ENCODE measurements around the gene NPBWR2. TPM values are rescaled to one million over a fixed set of nuclear protein-coding genes. Genes with fewer than 3 reads are reported as not detected.

The NPBWR2 gene
- total and polyA plus RNA-seq, 8 donors = not detected

DNA sequence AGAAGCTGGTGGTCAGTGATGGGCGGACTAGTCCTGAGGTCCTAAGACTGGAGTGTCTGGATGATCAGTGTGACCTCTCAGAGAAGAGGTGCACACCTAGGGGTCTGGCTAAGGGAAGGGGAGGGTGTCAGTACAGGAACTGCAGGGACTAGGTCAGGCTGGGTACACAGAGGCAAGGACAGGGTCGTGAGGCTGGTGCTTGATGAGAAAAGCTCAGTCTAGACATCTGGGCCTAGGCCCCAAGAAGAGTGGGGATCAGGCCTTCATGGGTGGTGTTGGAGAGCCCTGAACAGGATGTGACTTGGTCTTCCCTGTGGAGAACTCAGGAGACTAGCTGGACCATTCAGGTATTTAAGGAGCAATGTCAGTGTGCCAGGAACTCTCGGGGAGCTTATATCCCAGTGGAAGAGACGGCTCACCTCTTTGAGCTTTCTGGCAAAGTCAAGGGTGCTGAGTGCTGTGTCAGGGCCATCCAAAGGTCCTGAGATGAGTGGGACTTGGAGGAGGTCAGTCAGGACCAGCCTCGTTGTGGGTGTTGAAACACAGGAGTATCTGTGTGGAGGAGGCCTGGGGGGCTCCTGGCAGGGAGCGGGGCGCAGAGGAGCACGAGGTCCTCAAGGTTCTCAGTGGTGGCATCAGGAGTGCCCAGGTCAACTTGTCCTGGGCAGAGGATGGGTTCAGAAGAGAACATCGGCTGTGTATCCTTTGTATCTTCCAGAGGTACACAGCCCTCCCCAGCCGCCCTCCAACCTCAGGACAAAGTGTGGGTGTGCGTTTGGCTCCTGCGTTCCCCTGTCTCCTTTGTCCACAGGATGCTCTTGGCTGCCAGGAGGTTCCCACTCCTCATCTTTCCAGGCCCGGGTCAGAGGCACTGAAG is 43.6 kb upstream of the NPBWR2 start:
- no peaks in the 10 kb centered on the region for H3K27me3 ChIP-seq
- TF ChIP-seq, protein P1, sequence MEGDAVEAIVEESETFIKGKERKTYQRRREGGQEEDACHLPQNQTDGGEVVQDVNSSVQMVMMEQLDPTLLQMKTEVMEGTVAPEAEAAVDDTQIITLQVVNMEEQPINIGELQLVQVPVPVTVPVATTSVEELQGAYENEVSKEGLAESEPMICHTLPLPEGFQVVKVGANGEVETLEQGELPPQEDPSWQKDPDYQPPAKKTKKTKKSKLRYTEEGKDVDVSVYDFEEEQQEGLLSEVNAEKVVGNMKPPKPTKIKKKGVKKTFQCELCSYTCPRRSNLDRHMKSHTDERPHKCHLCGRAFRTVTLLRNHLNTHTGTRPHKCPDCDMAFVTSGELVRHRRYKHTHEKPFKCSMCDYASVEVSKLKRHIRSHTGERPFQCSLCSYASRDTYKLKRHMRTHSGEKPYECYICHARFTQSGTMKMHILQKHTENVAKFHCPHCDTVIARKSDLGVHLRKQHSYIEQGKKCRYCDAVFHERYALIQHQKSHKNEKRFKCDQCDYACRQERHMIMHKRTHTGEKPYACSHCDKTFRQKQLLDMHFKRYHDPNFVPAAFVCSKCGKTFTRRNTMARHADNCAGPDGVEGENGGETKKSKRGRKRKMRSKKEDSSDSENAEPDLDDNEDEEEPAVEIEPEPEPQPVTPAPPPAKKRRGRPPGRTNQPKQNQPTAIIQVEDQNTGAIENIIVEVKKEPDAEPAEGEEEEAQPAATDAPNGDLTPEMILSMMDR (IDR thresholded peaks at IDR 0.05) = no peak
- no peak overlapping the region for H3K4me3 ChIP-seq
- no peak for FAIRE-seq
- DNase-seq = peak in 2 of 6 donors; percentile 14 to 20
- H3K36me3 ChIP-seq = no peaks in the 10 kb centered on the region
- H3K27ac ChIP-seq = no peak overlapping the region
- intact Hi-C loops (cut with DNase I) = no loop called here
- no peaks in the 10 kb centered on the region for H3K4me1 ChIP-seq
- WGBS, 2 donors = 54 to 63% methylated on average over 13 of the region's 13 CpGs
- no peaks in the 10 kb centered on the region for H3K9me3 ChIP-seq
- ATAC-seq = no peak

DNA sequence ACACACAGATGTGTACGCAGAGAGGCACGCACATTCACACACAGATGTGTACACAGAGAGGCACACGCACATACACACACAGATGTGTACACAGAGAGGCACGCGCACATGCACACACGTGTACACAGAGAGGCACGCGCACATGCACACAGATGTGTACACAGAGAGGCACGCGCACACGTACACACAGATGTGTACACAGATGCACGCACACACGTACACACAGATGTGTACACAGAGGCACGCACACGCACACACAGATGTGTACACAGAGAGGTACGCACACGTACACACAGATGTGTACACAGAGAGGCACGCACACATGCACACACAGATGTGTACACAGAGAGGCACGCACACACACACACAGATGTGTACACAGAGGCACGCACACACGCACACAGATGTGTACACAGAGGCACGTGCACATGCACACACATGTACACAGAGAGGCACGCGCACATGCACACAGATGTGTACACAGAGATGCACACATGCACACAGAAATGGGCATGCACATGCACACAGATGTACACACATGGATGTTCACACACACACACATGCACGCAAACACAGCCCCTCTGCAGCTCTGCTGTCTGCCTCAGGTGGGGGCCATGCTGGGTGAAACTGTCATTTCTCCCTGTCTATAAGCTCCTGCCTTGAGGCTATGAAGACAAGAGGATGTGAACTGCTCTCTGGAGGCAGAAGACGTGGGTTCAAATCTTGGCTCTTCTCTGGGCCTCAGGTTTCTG is 42.6 kb upstream of the NPBWR2 start:
- ATAC-seq (no peak), DNase-seq (peak in 2 of 6 donors; percentile 9 to 20), FAIRE-seq (no peak)
- H3K9me3 ChIP-seq = no peaks in the 10 kb centered on the region
- TF ChIP-seq, protein P1 (IDR thresholded peaks at IDR 0.05) = no peak
- no peaks in the 10 kb centered on the region for H3K36me3 ChIP-seq
- H3K4me3 ChIP-seq = no peak overlapping the region
- no peaks in the 10 kb centered on the region for H3K27me3 ChIP-seq
- no peak overlapping the region for H3K27ac ChIP-seq
- WGBS, 2 donors = 88 to 89% methylated on average over 26 of the region's 26 CpGs
- intact Hi-C loops (cut with DNase I) = no loop called here
- H3K4me1 ChIP-seq = no peaks in the 10 kb centered on the region

DNA sequence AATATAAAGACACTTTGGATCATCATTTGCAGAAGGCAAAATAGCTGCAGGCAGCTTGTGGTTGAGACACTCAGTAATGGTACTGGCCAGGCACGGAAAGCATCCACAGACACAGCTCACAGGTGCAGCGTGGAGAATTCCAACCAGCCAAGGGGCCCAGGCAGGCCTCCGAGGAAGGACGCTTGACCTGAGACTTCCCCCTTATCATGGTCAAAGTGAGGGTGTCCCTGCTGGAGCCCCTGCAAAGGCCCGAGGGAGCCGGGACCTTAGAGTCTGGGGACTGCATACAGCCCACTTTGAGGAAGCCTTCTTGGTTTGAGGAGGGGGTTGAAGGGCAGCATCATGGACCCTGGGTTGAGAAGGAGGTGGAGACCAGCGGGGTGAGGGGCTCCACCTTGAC is 41.8 kb upstream of the NPBWR2 start:
- Histone ChIP-seq H3K36me3 (no peaks in the 10 kb centered on the region), H3K4me1 (no peaks in the 10 kb centered on the region), H3K27ac (no peak overlapping the region), H3K4me3 (no peak overlapping the region), H3K9me3 (no peaks in the 10 kb centered on the region), H3K27me3 (no peaks in the 10 kb centered on the region)
- TF ChIP-seq, protein P1 (IDR thresholded peaks at IDR 0.05) = no peak
- intact Hi-C loops (cut with DNase I) = no loop called here
- ATAC-seq (no peak), DNase-seq (peak in 1 of 6 donors; percentile 25), FAIRE-seq (no peak)
- 76 to 91% methylated on average over 7 of the region's 7 CpGs for WGBS, 2 donors

DNA sequence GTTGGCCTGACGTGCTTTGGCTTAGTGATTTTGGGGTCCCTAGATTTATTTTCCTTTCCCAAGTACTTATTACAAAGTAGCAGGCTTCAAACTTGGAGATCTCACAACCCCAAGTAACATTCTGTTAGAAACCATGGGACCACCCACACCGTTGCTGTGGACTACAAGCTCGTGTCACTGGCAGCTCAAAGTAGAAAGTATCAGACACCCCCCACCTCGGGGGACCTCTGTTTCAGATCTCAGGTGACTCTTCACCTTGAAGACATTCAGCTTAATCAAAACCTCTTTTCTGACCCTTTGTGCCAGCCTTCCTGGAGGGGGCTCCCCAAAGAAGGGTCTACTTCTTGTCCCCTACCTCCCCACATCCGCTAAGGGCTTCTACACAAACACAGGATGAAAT is 41.2 kb upstream of the NPBWR2 start:
- no peaks in the 10 kb centered on the region for H3K27me3 ChIP-seq
- intact Hi-C loops (cut with DNase I) = no loop called here
- no peaks in the 10 kb centered on the region for H3K36me3 ChIP-seq
- no peaks in the 10 kb centered on the region for H3K4me1 ChIP-seq
- TF ChIP-seq, protein P1 (IDR thresholded peaks at IDR 0.05) = no peak
- no peak for FAIRE-seq
- no peak for ATAC-seq
- no peaks in the 10 kb centered on the region for H3K9me3 ChIP-seq
- no peak overlapping the region for H3K4me3 ChIP-seq
- no peak for DNase-seq
- no peak overlapping the region for H3K27ac ChIP-seq
- 54 to 67% methylated on average over 5 of the region's 5 CpGs for WGBS, 2 donors

Measured in pancreas (tissue), 10 donors.